CD4-positive, alpha-beta T cell treated with Interleukin-15 for 4 hours (primary cell): ENCODE data around the gene FAM53B.

ENCODE experiments used
- DNase-seq: peaks from one replicate; pipeline ENCODE4 v3.0.0-alpha.2; 2020; ENCODE audit warnings: low spot score

FAM53B gene

DNA sequence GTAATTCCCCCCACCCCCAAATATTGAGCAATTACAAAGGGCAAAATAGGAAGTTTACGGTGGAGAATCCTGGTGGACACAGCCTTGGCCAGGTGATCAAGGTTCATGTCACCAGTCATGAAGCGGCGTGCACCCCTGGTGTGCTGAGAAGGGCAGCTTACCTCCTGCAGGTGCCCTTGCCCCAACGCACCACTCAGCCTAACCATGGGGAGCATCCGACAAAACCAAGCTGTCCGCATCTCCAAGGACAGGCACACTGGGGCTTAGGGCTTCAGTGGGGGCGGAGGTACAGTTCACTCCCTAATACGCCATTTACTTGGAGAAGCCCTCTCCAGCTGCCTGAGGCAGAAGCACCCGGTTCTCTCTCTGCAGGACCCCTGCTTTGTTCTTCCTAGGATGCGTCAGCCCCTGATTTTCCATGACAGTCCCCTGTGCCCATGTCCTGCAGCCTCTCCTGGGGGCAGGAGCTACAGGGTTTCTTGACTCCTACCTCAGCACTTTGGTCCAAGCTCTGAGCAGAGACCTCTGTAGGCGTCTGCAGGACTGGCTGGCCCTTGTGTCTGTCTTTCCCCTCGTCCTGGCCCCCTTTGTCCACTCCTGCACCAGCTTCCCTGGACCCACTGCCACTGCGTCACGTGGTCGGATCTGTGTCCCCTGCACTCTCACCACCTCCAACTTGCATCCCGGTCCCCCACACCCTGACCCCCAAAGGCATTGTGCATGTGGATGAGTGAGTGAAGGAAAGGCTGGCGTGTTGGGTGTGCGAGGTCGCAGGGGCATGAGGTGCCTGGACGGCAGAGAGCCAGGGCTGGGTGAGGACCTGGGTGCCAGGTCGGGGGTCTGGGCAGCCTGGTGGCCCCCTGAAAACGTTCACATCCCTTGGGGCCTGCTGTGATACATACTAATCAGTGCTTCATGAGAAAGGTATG lies 168.8 kb downstream of the FAM53B start:
- DNase-seq, result no peak

DNA sequence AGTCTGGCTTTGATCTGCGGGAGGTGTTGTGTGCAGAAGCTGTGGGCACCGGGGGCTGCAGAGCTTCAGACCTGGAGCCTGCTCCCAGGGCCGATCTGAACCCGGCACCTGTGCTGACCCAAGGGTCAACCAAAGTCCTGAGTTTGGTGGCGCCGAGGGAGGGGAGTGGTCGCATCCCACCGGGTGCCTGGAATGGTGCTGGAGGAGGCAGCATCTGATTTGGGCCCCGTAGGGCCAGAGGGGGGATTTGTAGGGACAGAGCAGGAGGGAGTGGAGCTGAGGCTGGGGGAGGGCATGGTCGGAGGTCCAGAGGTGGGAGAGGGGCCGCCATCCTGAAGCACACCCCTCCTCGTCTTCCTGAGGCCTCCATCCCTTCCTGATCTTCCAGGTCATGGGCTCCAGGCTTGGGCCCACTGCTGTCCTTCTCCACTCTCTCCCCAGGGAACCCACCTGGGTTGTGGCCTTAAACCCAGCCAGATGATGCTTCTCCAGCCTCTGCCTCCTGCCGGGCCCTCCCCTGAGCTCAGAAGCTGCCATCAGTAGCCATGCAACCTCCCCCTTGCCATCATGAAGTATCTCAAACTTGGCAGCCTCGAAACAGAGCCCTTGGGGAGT lies 169.6 kb downstream of the FAM53B start:
- DNase-seq, result no peak

DNA sequence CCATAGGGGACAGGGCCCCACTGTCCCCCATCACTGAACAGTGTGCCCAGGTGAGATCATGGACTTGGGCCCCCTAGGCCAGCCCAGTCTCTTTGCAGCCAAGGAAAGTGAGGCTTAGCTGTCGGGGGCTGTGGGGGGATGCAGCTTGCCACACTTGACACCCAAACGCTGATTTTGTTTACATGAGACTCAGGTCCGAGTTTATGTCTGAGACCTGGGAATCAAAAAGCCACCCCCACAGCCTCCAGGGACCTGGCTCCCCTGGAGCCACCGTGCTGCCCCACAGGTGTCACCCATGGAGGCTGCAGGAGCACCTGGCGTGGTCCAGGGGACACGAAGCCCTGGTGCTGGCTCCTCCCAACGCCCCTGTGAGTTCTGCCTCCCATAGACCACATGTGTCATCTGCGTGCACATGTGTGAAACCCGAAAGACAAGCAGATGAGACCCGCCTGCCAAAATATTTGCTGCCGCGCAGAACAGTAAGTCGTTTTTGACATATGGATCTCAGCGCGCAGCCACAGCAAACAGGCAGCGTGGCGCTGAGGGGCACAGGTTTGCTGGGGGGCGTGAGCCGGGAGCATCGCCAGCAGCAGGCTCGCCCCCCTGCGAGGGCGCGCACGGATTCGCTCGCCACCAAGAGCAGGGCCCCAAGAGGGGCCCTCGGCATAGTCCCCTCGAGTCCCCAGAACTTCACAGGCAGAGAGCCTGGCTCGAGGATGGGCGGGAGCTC lies 170.3 kb downstream of the FAM53B start:
- no peak for DNase-seq

DNA sequence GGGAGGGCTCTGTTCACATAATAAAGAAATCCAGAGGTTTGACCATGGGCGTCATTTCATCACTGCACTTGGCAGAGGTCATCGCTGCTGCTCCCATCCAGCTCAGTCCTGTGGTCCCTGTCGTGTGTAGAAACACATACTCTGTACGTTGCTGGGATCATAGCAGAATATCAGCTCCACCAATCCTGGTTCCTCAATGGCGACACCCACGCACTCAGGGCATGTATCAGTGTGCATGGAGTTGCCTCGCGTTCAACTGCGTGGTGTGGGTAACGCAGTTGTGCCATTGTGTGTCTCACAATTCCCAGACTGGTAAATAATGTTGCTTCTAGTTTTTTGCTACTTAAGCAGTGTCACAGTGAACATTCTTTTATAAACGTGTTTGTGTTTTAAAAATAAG lies 171.4 kb downstream of the FAM53B start:
- no peak for DNase-seq

DNA sequence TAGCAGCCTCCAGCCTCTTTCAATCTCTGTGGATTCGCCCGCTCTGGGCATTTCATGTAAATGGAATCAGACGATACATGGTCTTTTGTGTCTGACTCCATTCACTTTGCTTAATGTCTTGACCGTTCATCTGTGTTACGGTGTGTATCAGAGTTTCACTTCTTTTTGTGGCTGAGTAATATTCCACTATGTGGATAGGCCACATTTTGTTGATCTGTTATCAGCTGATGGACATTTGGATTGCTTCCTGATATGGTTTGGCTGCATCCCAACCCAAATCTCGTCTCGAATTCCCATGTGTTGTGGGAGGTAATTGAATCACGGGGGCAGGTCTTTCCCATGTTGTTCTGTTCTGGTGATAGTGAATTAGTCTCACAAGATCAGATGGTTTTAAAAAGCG lies 173.5 kb downstream of the FAM53B start:
- DNase-seq, result no peak

DNA sequence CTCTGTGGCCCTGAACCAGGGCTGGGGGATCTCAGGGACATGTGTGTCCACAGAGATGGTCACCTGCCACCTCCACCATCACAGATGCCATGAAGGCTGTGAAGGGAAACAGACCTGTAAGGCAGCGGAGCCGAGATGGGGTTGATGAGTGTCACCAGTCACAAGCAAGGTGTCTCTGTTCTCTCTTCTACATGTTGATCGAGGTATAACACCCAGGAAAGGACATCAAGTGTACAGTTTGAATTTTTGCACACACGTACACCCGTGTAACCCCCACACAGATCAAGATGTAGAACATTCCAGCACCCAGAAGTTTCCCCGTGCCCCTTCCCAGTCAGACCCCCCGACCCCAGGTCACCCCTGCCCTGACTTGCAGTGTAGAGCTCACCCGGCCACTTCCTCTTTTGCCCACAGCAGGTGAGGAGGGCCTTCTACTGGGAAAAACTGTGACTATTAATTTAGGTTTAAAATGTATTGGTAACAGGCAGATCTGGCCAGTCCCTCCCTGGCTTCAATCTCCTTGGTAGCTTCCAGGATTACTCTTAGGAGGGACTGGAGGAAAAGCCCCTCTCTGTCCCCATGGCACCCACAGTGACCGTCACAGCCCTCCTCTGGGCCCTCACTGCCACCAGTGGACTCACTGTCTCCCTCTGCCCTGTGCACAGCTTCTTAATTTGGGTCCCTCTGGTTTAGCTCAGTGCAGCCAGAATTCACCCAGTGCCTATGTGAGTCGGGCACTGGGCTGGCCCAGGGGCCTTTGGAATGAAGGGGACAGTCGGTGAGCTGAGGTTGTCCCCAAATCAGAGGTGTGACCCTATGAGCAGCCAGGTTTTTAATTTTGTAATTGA lies 174.3 kb downstream of the FAM53B start:
- no peak for DNase-seq
